Measurements from ENCODE around the gene FSTL4. TPM values are rescaled to one million over a fixed set of nuclear protein-coding genes. Genes with fewer than 3 reads are reported as not detected.

FSTL4 gene
- total and polyA plus RNA-seq, 2 experiments from 2014 or later = 1.4 to 2.8 TPM

- no peak overlapping the region for H3K27ac ChIP-seq (ENCODE audit: low read depth)
- H3K4me3 Mint-ChIP-seq = no peak overlapping the region
- no peaks in the 10 kb centered on the region for H3K36me3 ChIP-seq (ENCODE audit: insufficient read depth)
- no peak for DNase-seq (ENCODE audit: low spot score)
- H3K36me3 Mint-ChIP-seq (ENCODE audit: low read depth) = no peaks in the 10 kb centered on the region
- no peaks in the 10 kb centered on the region; the same call in 1 of the 2 replicates for H3K9me2 ChIP-seq (ENCODE audit: insufficient read depth)
- H3K4me3 ChIP-seq = no peak overlapping the region
- peaks cover 6% of the 10 kb centered on the region; the same call in 1 of the 2 replicates for H3K4me1 ChIP-seq (ENCODE audit: insufficient read depth)
- H3K4me2 ChIP-seq = no peak overlapping the region
- no peaks in the 10 kb centered on the region for H3K79me2 ChIP-seq (replicated peaks; ENCODE audit: insufficient read depth)
- H4K20me1 ChIP-seq (replicated peaks; ENCODE audit: insufficient read depth) = no peaks in the 10 kb centered on the region
- ATAC-seq = peak; percentile 34
- H3K27me3 Mint-ChIP-seq (ENCODE audit: insufficient read depth, low read depth, poor library complexity) = peaks cover 4% of the 10 kb centered on the region
- TF ChIP-seq ZNF462 (CRISPR knock-in tag; IDR thresholded peaks at IDR 0.05) (no peak), JUNB (IDR thresholded peaks at IDR 0.05; ENCODE audit: unreplicated experiment) (no peak), EZH2 (IDR thresholded peaks at IDR 0.05; ENCODE audit: low read depth, unreplicated experiment) (no peak), ETS1 (IDR thresholded peaks at IDR 0.05) (no peak), POLR2AphosphoS5 (IDR thresholded peaks at IDR 0.05; ENCODE audit: low read depth) (no peak), NANOG (IDR thresholded peaks at IDR 0.05; ENCODE audit: borderline replicate concordance) (no peak), STAT1 (IDR thresholded peaks at IDR 0.05; ENCODE audit: unreplicated experiment) (no peak)
- no peaks in the 10 kb centered on the region for H3K27me3 ChIP-seq (ENCODE audit: insufficient read depth)
- H2AFZ ChIP-seq = peak overlapping the region; percentile 23; the same call in 1 of the 2 replicates
- H3K4me1 Mint-ChIP-seq = peaks cover 25% of the 10 kb centered on the region
- H3F3A ChIP-seq (replicated peaks; ENCODE audit: low read depth) = no peaks in the 10 kb centered on the region
- no peaks in the 10 kb centered on the region; the same call in 2 of the 3 replicates for H3K9me3 Mint-ChIP-seq
- no peak overlapping the region for H3K27ac Mint-ChIP-seq
Observed at GRCh38 chr5:133400831-133401351, 211.4 kb downstream of the FSTL4 start.
